NB4 (cell line): ENCODE results near the gene PDE3A.
"Not testable (repeated sequence)": the region's sequence is repeated elsewhere in the genome, so short reads cannot be mapped to it uniquely, and the experiment has no call there.

Experiments
- DNase-seq: peaks from one replicate; pipeline ENCODE4 v3.0.0; 2010; ENCODE audit warnings: low read depth
- H3K4me3 ChIP-seq: one replicate; pipeline ENCODE4 v1.5.1; 2011; ENCODE audit warnings: mild to moderate bottlenecking, low read depth, low read length, moderate library complexity
- MYC ChIP-seq: IDR thresholded peaks from 2 replicates; pipeline ENCODE4 v1.6.1; 2011; ENCODE audit warnings: low read depth, low read length
- POLR2A ChIP-seq: IDR thresholded peaks from 2 replicates; pipeline ENCODE4 v1.6.1; 2011; ENCODE audit warnings: mild to moderate bottlenecking; ENCODE audit not compliant: insufficient read length; ENCODE audit errors: extremely low read depth
- TF ChIP-seq, protein P1 (sequence below): IDR thresholded peaks from one replicate; pipeline ENCODE4 v1.5.1; 2012; ENCODE audit warnings: low read depth, low read length
- TF ChIP-seq, protein P2 (sequence below): IDR thresholded peaks from 2 replicates; pipeline ENCODE4 v1.6.1; 2011; ENCODE audit warnings: low read depth, low read length

PDE3A gene

DNA sequence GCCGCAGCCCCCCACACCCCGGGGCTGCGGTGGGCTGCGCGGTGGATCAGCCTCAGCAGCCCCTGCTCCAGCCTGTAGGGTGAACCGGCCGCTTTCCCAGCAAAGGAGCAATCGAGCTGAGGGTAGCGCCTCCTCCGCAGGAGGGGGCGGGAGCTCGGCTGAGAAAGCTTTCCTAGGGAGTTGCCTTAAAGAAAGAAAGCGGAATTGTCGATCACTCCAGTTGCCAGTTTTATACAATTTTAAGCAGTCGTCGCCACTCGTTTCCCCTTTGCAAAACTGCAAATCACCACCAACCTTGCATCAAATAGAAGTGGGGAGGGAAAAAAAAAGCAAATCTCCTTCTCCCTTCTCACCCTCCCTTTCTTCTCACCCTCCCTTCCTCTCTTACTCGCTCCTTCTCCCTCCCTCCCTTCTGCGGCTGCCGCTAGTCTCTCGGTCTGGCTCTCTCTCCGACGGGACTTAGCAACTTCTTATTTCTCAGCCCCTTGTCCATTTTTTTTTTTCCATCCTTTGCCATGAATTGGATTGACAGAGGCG, at the start of gene PDE3A:
Gene PDE3A, plus strand, starts transcription at position 424 of the 537 bp plus-strand sequence. CDS start 748 bp downstream, outside the sequence.
- TF ChIP-seq, protein P1, sequence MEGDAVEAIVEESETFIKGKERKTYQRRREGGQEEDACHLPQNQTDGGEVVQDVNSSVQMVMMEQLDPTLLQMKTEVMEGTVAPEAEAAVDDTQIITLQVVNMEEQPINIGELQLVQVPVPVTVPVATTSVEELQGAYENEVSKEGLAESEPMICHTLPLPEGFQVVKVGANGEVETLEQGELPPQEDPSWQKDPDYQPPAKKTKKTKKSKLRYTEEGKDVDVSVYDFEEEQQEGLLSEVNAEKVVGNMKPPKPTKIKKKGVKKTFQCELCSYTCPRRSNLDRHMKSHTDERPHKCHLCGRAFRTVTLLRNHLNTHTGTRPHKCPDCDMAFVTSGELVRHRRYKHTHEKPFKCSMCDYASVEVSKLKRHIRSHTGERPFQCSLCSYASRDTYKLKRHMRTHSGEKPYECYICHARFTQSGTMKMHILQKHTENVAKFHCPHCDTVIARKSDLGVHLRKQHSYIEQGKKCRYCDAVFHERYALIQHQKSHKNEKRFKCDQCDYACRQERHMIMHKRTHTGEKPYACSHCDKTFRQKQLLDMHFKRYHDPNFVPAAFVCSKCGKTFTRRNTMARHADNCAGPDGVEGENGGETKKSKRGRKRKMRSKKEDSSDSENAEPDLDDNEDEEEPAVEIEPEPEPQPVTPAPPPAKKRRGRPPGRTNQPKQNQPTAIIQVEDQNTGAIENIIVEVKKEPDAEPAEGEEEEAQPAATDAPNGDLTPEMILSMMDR: peak; percentile 12
- TF ChIP-seq, protein P2, sequence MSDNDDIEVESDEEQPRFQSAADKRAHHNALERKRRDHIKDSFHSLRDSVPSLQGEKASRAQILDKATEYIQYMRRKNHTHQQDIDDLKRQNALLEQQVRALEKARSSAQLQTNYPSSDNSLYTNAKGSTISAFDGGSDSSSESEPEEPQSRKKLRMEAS: no peak
- DNase-seq: peak; percentile 91
- peak within 1 kb of the TSS; percentile 62 for H3K4me3 ChIP-seq

DNA sequence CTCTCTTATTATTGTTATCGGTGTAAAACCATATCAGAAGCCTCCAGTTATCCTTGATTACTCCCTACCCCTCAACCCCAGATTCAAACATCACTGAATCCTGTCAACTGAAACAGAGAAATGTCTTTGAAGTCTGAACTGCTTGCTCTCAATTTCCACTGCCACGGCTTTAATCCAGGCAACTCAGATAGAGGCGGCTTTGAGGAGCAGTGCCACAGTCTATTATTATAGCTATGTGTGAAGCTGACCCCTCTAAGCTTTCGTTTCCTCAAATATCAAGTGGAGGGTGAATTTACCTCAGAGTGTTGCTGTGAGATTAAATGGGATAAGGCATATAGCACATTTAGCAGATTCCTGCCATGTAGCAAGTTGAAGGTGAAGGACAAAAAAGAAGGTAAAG, 49.0 kb upstream of the PDE3A start:
- TF ChIP-seq MYC (no peak), POLR2A (no peak)
- TF ChIP-seq, protein P1: no peak
- TF ChIP-seq, protein P2: no peak
- DNase-seq: no peak
- no peak overlapping the region for H3K4me3 ChIP-seq

DNA sequence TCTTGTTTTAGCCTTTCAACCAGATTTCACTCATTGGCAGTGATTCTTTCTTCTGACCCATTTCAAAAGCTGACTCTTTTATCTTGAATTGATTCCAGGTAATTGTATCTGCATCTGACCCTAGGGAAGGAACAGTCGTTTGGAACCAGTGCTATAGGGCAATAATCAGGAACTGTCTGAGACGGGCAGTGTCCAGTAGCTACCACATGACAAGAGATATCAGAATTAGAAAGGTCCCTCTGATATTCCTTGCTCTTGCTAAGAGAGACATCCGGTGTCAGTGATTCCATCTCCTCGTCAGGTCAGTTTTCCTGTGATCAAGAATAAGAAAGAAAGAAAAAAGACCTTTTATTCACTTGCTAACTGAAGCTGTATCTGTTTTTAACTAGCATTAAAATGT, 47.8 kb upstream of the PDE3A start:
- TF ChIP-seq POLR2A (no peak), MYC (no peak)
- TF ChIP-seq, protein P2: no peak
- TF ChIP-seq, protein P1: no peak
- no peak overlapping the region for H3K4me3 ChIP-seq
- DNase-seq: no peak

DNA sequence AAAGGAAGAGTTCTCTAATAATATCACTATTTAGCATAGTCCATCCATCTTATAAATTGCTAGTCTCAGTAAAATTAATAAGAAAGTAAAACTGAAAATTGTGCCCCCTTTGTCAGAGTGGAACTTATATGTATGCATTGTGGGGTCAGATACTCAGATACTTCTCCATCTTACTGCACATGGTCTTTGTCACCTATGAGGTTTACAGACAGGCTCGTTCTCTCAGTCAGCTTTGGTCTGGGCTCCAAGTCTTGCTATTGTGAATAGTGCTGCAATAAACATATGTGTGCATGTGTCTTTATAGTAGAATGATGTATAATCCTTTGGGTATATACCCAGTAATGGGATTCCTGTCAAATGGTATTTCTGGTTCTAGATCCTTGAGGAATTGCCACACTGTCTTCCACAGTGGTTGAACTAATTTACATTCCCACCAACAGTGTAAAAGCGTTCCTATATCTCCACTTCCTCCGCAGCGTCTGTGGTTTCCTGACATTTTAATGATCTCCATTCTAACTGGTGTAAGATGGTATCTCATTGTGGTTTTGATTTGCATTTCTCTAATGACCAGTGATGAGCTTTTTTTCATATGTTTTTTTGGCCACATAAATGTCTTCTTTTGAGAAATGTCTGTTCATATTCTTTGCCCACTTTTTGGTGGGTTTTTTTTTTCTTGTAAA, 37.4 kb upstream of the PDE3A start:
- not testable (repeated sequence) for H3K4me3 ChIP-seq
- DNase-seq: peak; percentile 57

DNA sequence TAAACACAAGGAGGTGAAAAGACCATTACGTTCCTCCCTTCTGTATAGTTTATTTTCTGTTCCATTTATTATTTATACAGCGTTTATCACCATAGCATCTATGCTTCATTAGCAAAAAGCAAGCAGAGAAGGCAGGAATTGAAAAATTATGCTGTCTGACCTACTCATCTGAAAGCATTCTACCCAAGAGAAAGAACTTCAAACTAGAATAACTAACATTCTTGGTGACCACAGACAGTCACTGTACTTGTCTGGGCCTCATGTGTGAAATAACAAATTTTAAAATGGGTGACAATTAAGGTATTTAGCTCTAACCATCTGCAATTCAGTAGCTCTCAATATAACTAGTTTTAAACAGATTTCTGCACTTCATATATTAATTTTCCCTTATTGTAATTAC, 29.3 kb upstream of the PDE3A start:
- TF ChIP-seq, protein P2: no peak
- TF ChIP-seq POLR2A (no peak), MYC (no peak)
- TF ChIP-seq, protein P1: no peak
- no peak overlapping the region for H3K4me3 ChIP-seq
- no peak for DNase-seq

DNA sequence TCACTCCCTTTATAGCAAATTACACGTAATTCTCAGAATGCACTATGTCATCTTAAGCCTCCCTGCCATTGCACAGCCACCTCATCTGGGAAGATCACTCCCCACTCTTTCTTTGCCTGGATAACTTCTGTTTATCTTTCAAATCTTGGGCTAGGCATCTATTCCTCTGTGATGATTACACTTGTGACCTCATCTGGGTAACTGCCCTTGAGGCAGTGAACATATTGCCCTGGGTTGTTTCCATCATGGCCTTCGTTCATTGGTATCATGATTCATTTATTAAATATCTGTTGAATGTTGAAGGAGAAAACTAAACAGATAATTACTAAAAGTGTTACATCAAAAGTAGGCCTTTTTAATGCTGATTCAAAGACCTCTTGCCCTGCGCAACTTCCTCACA, 26.2 kb upstream of the PDE3A start:
- no peak for TF ChIP-seq POLR2A
- TF ChIP-seq, protein P2: no peak
- TF ChIP-seq, protein P1: no peak
- H3K4me3 ChIP-seq: no peak overlapping the region
- no peak for DNase-seq
